Panc1 (cell line): ENCODE results near the gene LMO1. TPM values are rescaled to one million over a fixed set of nuclear protein-coding genes. Genes with fewer than 3 reads are reported as not detected.

Experiments
- ATAC-seq: fragments of 200-7000 bp; cut with Tn5 transposase; 2 replicates; pipeline ENCODE4 v1.9.1; 2020; ENCODE audit warnings: mild to moderate bottlenecking, moderate library complexity
- BruUV-seq: library from RNA; stranded (reverse); fragments of 400-500 nt; replicated peaks from 2 replicates; lab custom pipeline; 2021; lab: Mats Ljungman, UMichigan
- CTCF ChIA-PET: fragments of 300-600 bp; sonication (Branson Sonifier 250); formaldehyde crosslinking; loops from one replicate; lab custom pipeline; 2022; ENCODE audit warnings: antibody characterized with exemption; lab: Charles Lee
- POLR2A ChIA-PET: fragments of 300-600 bp; sonication (Branson Sonifier 250); formaldehyde crosslinking; loops from one replicate; lab custom pipeline; 2022; ENCODE audit warnings: antibody characterized with exemption; lab: Charles Lee
- DNase-seq: peaks from one replicate; pipeline ENCODE4 v3.0.0-alpha.2; 2010; ENCODE audit warnings: low read depth, low spot score
- H3K27ac ChIP-seq: 2 replicates; pipeline ENCODE4 v1.5.1; 2011; ENCODE audit warnings: mild to moderate bottlenecking, low read length, inconsistent platforms
- H3K27me3 ChIP-seq: fragments of 200-500 bp; sonication (Bioruptor generic); 2 replicates; pipeline ENCODE4 v1.6.0; 2014; ENCODE audit warnings: low read length, inconsistent platforms; ENCODE audit not compliant: control insufficient read depth, insufficient read depth
- H3K36me3 ChIP-seq: fragments of 200-500 bp; sonication (Bioruptor generic); 2 replicates; pipeline ENCODE4 v1.5.1; 2014; ENCODE audit warnings: inconsistent platforms, mild to moderate bottlenecking, low read length, moderate library complexity; ENCODE audit not compliant: control insufficient read depth, insufficient read depth
- H3K4me1 ChIP-seq: 2 replicates; pipeline ENCODE4 v1.5.1; 2011; ENCODE audit warnings: inconsistent platforms, mild to moderate bottlenecking, low read length, moderate library complexity; ENCODE audit not compliant: control insufficient read depth, insufficient read depth
- H3K4me3 ChIP-seq, 2 experiments: 2 replicates each; pipeline ENCODE4 v1.5.1; 2011 to 2012; ENCODE audit warnings: low read depth in 2 of 2, low read length in 2 of 2, mild to moderate bottlenecking in 2 of 2, inconsistent platforms in 1 of 2, moderate library complexity in 1 of 2
- H3K9me3 ChIP-seq: fragments of 200-500 bp; sonication (Bioruptor generic); 2 replicates; pipeline ENCODE4 v1.5.1; 2014; ENCODE audit warnings: low read depth, mild to moderate bottlenecking, inconsistent platforms, low read length, moderate library complexity; ENCODE audit not compliant: control insufficient read depth, insufficient read depth
- POLR2AphosphoS5 ChIP-seq: IDR thresholded peaks from 2 replicates; pipeline ENCODE4 v1.6.1; 2012; ENCODE audit warnings: mild to moderate bottlenecking, low read depth, low read length, moderate library complexity
- SIN3A ChIP-seq: IDR thresholded peaks from 2 replicates; pipeline ENCODE4 v1.6.1; 2012; ENCODE audit warnings: low read depth, mild to moderate bottlenecking, low read length, moderate library complexity, borderline replicate concordance; ENCODE audit not compliant: insufficient read depth
- TCF7L2 ChIP-seq: IDR thresholded peaks from 2 replicates; pipeline ENCODE4 v1.6.1; 2011; ENCODE audit warnings: mild to moderate bottlenecking, low read depth, low read length, inconsistent platforms
- in situ Hi-C: cut with HindIII; loops from 2 replicates; pipeline ENCODE4 v1.10.0; 2016; ENCODE audit warnings: low sequenced_read_pairs, low pct_unique_long_range_greater_than_20kb
- intact Hi-C: fragments of 100-400 bp; cut with micrococcal nuclease; formaldehyde crosslinking; loops from one replicate; pipeline ENCODE4 v1.10.0; 2022; ENCODE audit not compliant: unreplicated experiment
- total RNA-seq: library from RNA; stranded (reverse); gene quantifications from one replicate; pipeline ENCODE4 v1.2.1, GENCODE V29; 2021; ENCODE audit not compliant: unreplicated experiment
- TF ChIP-seq, protein P1 (sequence below): fragments of 450-650 bp; IDR thresholded peaks from 2 replicates; pipeline ENCODE4 v1.5.1; 2017; ENCODE audit warnings: mild to moderate bottlenecking
- TF ChIP-seq, protein P2 (sequence below), 2 experiments: IDR thresholded peaks; 2 replicates each; pipeline ENCODE4 v1.6.1; 2011 to 2012; ENCODE audit warnings: low read depth in 2 of 2, control low read depth in 1 of 2, low read length in 1 of 2, mild to moderate bottlenecking in 1 of 2, moderate library complexity in 1 of 2; ENCODE audit not compliant: insufficient read depth in 1 of 2

Gene LMO1
- total RNA-seq, 1 experiment from 2014 or later = not detected

DNA sequence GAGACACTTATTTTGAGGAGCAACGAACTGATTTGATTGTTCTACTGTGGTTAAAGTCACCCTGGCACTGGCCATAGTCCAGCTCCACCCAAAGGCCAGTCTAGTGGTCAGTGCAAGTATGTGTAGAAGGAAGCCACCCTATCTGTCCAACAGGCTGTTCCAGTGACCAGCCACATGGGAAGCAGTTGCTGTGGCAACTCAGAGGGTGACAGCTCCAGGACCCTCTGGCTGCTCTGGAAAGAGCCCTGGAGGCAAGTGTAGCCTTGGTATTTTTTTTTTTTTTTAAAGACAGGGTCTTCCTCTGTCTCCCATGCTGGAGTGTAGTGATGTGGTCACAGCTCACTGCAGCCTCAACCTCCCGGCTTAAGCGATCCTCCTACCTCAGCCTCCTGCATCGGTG lies 27.8 kb downstream of the LMO1 start:
- intact Hi-C loops (no loop called here), in situ Hi-C loops (no loop called here)
- H3K27ac ChIP-seq = no peak overlapping the region
- no peaks in the 10 kb centered on the region for H3K9me3 ChIP-seq
- no peaks in the 10 kb centered on the region for H3K4me1 ChIP-seq
- DNase-seq (no peak), ATAC-seq (no peak)
- BruUV-seq = no TSS peak
- H3K36me3 ChIP-seq = no peaks in the 10 kb centered on the region
- CTCF ChIA-PET = interaction anchor here (0.7 kb wide), 1 partner anchor 32 kb away, joined by 6 read pairs; no protein-coding TSS in a partner anchor
- H3K27me3 ChIP-seq = no peaks in the 10 kb centered on the region
- TF ChIP-seq TCF7L2 (no peak), POLR2AphosphoS5 (no peak), SIN3A (no peak)
- TF ChIP-seq, protein P1, sequence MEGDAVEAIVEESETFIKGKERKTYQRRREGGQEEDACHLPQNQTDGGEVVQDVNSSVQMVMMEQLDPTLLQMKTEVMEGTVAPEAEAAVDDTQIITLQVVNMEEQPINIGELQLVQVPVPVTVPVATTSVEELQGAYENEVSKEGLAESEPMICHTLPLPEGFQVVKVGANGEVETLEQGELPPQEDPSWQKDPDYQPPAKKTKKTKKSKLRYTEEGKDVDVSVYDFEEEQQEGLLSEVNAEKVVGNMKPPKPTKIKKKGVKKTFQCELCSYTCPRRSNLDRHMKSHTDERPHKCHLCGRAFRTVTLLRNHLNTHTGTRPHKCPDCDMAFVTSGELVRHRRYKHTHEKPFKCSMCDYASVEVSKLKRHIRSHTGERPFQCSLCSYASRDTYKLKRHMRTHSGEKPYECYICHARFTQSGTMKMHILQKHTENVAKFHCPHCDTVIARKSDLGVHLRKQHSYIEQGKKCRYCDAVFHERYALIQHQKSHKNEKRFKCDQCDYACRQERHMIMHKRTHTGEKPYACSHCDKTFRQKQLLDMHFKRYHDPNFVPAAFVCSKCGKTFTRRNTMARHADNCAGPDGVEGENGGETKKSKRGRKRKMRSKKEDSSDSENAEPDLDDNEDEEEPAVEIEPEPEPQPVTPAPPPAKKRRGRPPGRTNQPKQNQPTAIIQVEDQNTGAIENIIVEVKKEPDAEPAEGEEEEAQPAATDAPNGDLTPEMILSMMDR = no peak
- TF ChIP-seq, protein P2, sequence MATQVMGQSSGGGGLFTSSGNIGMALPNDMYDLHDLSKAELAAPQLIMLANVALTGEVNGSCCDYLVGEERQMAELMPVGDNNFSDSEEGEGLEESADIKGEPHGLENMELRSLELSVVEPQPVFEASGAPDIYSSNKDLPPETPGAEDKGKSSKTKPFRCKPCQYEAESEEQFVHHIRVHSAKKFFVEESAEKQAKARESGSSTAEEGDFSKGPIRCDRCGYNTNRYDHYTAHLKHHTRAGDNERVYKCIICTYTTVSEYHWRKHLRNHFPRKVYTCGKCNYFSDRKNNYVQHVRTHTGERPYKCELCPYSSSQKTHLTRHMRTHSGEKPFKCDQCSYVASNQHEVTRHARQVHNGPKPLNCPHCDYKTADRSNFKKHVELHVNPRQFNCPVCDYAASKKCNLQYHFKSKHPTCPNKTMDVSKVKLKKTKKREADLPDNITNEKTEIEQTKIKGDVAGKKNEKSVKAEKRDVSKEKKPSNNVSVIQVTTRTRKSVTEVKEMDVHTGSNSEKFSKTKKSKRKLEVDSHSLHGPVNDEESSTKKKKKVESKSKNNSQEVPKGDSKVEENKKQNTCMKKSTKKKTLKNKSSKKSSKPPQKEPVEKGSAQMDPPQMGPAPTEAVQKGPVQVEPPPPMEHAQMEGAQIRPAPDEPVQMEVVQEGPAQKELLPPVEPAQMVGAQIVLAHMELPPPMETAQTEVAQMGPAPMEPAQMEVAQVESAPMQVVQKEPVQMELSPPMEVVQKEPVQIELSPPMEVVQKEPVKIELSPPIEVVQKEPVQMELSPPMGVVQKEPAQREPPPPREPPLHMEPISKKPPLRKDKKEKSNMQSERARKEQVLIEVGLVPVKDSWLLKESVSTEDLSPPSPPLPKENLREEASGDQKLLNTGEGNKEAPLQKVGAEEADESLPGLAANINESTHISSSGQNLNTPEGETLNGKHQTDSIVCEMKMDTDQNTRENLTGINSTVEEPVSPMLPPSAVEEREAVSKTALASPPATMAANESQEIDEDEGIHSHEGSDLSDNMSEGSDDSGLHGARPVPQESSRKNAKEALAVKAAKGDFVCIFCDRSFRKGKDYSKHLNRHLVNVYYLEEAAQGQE (IDR thresholded peaks at IDR 0.05; ENCODE audit: insufficient read depth in 1 of 2, low read depth in 2 of 2, low read length in 1 of 2) = no peak
- no peak overlapping the region for H3K4me3 ChIP-seq
- POLR2A ChIA-PET = no interaction called here

DNA sequence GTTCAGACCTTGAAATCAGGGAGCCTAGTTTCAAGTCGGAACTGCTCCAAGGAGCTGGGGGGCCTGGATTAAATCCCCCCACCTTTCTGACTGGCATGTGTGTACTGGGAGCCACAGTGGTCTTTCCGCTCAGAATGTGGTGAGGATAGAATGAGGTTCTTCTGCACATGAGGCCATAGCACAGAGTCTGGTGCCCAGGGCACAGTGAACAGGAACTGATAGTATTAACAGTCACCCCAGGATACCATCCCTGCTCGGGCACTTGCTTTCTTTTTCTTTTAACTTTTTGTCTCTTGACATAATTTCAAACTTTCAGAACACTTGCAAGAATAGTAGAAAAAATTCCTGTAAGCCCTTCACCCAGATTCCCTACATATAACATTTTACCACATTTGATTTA lies 28.8 kb downstream of the LMO1 start:
- Histone ChIP-seq H3K27me3 (no peaks in the 10 kb centered on the region), H3K27ac (no peak overlapping the region), H3K9me3 (no peaks in the 10 kb centered on the region), H3K4me3 (no peak overlapping the region), H3K36me3 (no peaks in the 10 kb centered on the region), H3K4me1 (no peaks in the 10 kb centered on the region)
- CTCF ChIA-PET = interaction anchor here (0.6 kb wide), 1 partner anchor 303 kb away, joined by 3 read pairs; no protein-coding TSS in a partner anchor
- in situ Hi-C loops = no loop called here
- no peak for DNase-seq
- TF ChIP-seq, protein P2 (IDR thresholded peaks at IDR 0.05; ENCODE audit: insufficient read depth in 1 of 2, low read depth in 2 of 2, low read length in 1 of 2) = no peak
- TF ChIP-seq POLR2AphosphoS5 (no peak), TCF7L2 (no peak), SIN3A (no peak)
- TF ChIP-seq, protein P1 = no peak
- intact Hi-C loops = no loop called here
- POLR2A ChIA-PET = interaction anchor here (0.7 kb wide), 1 partner anchor 454 kb away, joined by 3 read pairs; no protein-coding TSS in a partner anchor
- ATAC-seq = no peak
- BruUV-seq = no TSS peak
